Raji (cell line): ENCODE measurements around the gene MAB21L3.

ENCODE experiments used
- POLR2A ChIP-seq: IDR thresholded peaks from 2 replicates; pipeline ENCODE4 v1.6.1; 2011; ENCODE audit warnings: low read depth, low read length, control low read depth; ENCODE audit not compliant: insufficient read depth

Gene MAB21L3

DNA sequence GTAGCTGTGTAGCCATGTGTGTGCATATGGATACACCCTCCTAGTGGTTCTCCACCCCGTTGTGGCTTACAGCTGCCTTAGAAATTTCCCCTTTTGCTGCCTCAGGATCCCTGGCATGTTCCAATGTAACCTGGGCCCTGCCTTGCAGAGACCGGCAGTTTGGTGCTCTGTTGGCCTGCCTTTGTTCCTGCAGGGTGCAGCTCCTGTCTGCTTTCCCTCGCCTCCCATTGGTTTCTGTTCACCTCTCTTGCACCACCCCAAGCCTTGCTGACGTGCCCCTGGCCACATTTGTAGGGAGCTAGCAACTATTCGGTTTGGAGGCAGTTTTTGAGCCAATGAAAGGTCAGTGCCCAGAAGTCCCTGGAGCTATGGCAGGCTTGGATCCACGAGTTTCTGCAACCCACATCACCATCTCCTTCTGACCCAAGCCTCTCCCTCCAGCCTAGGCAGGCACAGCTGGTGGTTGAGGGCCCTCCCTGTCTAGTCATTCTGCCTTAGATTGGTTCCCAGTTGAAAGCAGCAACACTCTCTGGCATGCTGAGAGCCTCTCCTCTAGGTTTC, 54.9 kb downstream of the MAB21L3 start:
- TF ChIP-seq POLR2A: no peak

DNA sequence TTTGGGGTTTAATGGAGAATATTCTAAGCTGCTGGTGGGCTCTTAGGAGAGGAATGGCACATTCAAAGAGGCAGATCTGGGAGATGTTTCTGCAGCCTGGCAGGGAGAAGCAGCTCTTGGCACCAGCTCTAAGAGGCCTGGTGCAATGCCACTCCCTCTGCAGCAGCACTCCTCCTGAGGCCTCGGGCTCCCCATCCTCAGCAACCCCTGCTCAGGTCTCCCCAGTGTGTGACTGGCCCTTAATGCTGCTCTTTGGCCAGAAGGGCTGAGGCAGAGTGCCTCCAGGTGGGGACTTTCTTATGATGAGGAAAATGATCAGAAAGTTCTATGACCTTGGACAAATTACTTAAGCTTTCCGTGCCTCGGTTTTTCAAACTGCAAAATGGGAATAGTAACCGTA, 55.5 kb downstream of the MAB21L3 start:
- TF ChIP-seq POLR2A: no peak

DNA sequence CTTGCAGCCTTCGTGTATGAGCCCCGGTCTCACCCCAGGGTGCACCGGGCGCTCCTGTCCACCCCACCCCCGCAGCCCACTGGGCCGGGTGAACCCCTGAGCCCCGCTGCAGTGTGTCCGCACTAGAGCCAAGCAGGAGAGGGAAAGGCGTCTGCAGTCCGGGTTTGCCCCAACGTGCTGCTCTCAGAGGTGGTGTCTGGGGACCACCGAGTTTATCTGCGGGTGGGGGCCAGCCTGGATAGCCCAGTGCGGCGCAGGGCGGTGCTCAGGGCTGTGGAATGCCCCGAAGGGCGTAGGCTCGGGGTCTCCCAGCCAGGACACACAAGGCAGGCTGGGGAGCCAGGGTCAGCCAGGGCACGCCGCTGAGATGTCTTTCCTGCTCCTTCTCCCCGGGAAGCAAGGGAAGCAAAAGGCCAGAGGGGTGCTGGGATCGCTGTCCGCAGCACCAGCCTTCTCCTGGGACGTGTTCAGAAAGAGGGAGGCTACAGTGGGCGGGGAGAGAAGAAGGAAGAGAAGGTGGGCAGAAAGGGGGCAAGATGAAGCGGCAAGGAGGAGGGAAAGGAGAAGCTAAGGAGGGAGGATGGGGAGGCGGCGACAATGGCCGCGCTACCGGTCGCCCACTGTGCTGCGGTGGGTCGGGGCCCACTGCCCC, 56.6 kb downstream of the MAB21L3 start:
- TF ChIP-seq POLR2A: no peak

DNA sequence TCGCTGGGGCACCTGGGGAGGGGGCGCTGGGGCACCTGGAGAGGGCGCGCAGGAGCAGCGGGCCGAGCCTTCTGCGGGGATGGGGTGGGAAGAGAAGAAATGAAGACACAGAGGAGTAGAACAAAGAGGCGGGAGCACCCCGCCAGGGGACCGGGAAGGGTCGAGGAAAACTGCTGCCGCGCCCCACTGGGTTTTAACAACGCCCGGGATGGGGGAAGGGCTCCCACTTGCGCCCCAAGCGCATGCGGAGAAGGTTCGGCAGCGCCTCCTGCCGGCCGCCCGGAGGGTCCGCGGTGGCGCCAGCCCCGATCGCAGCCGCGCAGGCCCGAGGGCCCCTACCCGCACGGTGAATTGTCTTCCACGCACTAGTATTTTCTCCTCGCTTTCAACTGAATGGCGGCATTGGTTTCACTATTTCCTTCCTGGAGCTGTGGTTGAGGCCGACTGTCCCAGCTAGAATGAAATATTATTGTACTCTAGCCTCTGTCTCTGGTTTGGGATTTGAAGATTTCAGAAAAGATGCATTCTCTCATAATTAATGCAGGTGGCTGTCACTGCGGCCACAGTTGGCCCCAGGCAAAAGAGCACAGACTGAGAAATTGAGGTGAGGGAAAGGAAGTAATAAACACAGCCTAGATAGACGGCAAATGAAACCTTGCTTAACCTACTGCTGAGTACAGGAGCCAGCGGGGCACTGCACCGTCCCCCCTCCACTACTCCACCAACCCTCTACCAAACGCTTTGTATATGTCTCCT, 57.3 kb downstream of the MAB21L3 start:
- TF ChIP-seq POLR2A: no peak

DNA sequence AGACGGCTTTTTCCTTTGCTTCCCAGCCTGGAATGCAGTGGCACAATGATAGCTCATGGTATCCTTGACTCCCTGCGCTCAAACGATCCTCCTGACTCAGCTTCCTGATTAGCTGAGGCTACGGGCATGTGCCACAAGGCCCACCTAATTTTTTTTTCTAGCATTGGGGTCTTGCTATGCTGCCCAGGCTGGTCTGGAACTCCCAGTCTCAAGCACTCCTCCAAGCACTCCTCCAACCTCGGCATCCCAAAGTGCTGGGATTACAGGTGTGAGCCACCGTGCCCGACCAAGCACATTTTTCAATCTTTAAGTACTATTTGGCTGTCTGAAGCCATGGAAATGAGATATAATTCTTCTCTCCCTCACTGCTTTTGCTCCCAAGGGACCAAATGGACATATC, 58.7 kb downstream of the MAB21L3 start:
- TF ChIP-seq POLR2A: no peak

DNA sequence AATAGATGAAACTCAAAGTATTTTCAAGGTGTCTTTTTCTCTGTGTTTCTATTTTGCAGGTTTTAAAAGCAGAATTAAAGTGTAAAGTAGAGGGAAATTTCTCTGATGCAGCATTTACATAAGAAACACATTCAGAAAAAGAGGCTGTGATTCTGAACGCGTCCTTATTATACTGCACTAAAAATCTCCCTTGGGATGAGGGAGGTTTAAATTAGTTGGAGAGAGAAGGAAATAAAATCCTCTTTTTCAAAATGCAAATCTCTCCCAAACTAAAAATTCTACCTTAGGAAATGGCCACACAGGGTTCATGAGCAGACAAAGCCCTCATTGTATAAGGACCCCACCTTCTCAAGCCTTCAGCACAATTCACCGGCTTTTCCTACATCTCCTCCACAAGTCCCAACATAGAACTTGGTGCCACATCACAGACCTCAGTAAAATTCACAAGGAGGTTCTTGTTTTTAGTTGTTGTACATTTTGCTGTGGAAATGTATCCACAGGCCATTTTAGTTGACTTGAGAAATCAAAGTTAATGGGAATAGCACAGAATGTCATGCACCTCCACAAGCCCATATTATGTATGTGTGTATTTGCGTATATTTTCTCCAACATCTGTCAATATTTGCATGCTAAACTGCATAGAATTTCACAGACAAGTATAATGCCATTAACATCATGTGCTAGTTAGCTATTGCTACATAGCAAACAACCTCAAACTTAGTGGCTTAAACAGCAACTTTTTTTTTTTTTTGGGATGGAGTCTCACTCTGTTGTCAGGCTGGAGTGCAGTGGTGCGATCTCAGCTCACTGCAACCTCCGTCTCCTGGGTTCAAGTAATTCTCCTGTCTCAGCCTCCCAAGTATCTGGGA, 59.8 kb downstream of the MAB21L3 start:
- TF ChIP-seq POLR2A: no peak

DNA sequence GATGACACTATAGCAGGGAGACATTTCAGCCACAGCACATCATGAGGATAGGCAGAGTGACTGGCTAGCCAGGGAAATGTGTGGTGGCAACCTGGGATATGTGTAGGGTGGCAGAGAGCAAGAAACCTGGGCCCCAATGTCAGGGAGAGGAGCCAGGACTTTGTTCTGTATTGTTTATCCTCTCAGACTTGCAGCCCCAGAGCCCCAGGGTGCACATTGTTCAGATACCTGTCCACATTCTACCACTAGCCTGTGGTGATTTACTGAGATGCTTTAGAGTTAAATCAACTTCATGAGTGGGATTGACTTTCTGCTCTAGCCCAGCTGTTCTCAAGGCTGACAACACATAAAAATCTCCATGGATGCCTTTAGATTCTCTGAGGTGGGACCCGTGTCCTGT, 61.5 kb downstream of the MAB21L3 start:
- TF ChIP-seq POLR2A: no peak

DNA sequence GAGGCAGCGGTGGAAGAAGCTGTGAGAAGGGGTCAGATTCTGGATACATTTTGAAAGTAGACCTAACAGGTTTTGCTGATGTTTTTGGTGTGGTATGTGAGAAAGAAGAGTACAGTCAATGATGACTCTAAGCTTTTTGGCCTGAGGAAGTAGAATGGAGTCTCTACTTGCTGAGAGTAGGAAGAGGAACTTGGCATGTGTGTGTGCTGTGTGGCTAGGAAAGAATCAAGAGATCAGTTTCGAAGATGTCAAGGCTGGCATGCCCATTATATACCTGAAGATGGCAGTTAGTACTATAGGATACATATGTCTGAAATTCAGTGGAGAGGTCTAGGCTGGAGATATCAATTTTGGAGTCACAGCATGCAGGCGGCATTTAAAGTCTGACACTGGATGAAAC, 64.4 kb downstream of the MAB21L3 start:
- TF ChIP-seq POLR2A: no peak

DNA sequence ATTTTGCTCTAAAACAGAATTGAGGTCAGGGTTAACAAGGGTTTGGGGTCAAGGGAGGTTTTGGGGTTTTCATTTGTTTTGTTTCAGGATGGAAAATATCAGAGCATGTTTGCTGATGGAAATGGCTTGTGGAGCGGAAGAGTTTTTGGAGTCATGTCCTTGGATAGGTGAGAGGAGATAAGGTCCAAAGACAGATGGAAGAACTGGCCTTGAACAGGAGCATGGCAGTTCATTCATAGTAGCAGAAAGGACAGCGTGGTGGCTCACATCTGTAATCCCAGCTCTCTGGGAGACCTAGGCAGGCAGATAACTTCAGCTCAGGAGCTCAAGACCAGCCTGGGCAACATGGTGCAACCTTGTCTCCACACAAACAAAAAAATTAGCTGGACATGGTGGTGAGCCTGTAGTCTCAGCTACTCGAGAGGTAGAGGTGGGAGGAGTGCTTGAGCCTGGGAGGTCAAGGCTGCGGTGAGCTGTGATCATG, 65.1 kb downstream of the MAB21L3 start:
- no peak for TF ChIP-seq POLR2A

DNA sequence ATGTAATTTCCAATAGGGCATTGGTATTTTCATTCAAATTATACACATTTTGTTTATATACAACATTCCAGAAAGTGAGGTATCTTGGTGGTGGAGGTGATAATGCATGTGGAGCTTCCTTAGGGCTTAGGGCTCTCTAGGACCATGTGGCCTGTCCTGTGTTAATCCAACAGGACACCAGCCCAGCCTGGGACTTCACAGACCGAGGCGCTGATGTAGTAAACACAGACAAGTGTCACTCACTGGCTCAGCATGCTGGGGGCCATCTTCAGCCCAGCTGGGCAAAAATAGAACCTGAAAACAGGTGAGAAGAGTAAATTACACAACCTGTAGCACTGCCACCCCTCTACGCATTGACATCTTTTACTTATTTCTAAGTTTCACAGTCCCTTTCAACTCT, 66.7 kb downstream of the MAB21L3 start:
- TF ChIP-seq POLR2A: no peak

DNA sequence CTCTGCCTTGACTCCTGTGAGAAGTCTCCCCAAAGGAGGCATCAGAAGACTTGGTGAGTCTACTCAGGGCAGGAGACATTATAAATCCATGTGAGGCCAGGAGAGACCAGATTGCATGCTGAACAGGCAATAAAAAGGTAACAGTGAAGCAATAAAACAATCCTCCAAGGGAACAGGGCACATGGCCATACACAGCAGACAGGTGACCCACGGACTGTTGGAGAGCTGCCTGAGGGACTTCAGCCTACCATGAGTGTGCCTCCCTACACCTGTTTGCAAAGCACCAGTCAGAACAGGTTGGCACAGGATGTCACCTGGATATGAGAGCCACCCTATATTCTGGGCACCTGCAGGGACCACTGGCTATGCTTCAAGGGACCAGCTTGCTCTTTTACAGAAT, 67.6 kb downstream of the MAB21L3 start:
- no peak for TF ChIP-seq POLR2A

DNA sequence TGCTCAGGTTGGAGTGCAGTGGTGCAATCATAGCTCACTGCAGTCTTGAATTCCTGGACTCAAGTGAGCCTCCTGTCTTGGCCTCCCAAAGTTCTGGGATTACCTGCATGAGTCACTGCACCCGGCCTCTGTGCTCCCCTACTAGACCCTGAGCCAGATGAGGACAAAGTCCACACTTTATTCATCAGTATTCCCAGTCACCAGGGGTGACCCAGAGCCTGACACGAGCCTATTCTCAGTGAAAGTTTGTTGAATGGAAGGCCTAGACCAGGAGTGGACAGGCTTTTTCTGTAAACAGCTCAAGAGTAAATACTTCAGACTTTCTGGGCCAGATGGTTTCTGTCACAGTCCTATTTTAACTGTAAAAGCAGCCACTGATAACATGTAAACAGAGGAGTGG, 68.2 kb downstream of the MAB21L3 start:
- no peak for TF ChIP-seq POLR2A

DNA sequence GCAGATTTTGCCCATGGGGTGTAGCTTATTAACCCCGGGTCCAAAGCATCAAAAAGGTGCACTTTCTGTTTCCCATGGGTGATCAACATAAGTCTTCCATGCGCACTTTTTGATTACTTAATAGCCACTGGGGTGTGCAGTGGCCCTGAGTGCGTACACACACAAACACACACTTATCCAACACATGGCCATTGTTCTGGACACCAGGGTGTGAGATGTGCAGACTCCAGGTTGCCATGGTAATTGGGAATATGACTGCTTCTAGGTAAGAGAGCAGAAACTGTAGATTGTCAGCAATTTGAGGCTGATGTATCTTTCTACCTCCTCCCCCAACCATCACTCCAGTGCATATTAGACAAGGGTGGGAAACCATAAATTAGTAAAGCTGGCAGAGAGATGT, 68.8 kb downstream of the MAB21L3 start:
- TF ChIP-seq POLR2A: no peak

DNA sequence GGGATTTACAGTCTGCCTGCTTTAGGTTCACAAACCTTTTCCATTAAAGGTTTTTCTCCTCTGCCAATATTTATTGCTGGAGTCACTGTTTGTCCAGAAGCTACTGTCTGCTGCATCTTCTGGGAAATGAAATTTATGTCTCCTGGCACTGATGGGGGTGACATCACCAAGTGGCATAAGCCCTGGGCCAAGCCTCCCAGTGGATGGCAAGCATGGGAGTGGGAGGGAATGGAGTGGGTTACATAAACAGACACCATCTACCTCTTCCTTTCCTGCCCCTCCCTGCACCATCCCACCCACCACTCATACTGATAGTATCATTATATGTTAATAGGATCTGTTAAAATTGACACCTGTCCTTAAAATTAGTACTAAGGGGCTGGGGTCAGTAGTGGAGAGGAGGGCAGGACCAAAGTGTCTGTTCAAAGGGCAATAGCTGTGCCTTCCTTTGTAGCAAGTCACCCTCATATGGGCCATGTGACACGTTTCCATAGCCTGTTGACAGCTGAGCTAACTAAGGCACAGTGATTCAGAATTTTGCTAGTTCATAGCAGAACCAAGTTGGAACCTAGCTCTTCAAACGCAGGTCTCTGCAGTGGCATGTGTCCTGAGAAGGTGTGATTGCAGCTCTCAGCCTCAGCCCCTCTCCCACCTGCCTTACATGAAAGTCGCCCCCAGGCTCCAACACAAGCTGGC, 71.0 kb downstream of the MAB21L3 start:
- no peak for TF ChIP-seq POLR2A
